HepG2 (cell line): ENCODE measurements around the gene BRSK2. TPM values are rescaled to one million over a fixed set of nuclear protein-coding genes. Genes with fewer than 3 reads are reported as not detected.

ENCODE experiments used
- ATAC-seq: fragments of 200-7000 bp; cut with Tn5 transposase; 3 replicates; pipeline ENCODE4 v1.9.1; 2020; ENCODE audit warnings: mild to moderate bottlenecking, moderate library complexity
- BruUV-seq: library from RNA; stranded (reverse); fragments of 400-500 nt; replicated peaks from 2 replicates; lab custom pipeline; 2021; lab: Mats Ljungman, UMichigan
- CTCF ChIA-PET: fragments of 300-600 bp; formaldehyde crosslinking; extraction: SDS; loops from one replicate; lab custom pipeline; 2021; ENCODE audit warnings: low total read pairs, inconsistent platforms, low intra/inter-chr PET ratio; lab: Yijun Ruan, JAX
- POLR2A ChIA-PET: fragments of 350-600 bp; sonication (Branson Sonifier 250); formaldehyde crosslinking; loops from one replicate; lab custom pipeline; 2020; ENCODE audit warnings: antibody characterized with exemption, inconsistent platforms; lab: Yijun Ruan, JAX
- DNase-seq: peaks from one replicate; pipeline ENCODE4 v3.0.0-alpha.2; 2015; ENCODE audit warnings: low spot score
- FAIRE-seq: peaks from 3 replicates; lab custom pipeline; 2011; peaks lifted over from hg19 to GRCh38; lab: Jason Lieb, UNC
- H2AFZ ChIP-seq: one replicate; pipeline ENCODE4 v1.6.1; 2011; ENCODE audit warnings: low read length, inconsistent platforms
- H3K27ac ChIP-seq: fragments of 300-600 bp; 3 replicates; pipeline ENCODE4 v1.8.0; 2011; ENCODE audit warnings: mixed run types, mild to moderate bottlenecking, mixed read lengths, low read length, inconsistent platforms; ENCODE audit not compliant: insufficient read depth; ENCODE audit errors: extremely low read length
- H3K27me3 ChIP-seq, 2 experiments: fragments of 200-600 bp in 1 of 2; 2 replicates in 1 of 2; 3 replicates in 1 of 2; pipeline versions ENCODE4 v1.6.0 to v1.8.0; 2011; ENCODE audit warnings: low read length in 2 of 2, mild to moderate bottlenecking in 2 of 2, moderate library complexity in 2 of 2, inconsistent platforms in 1 of 2; ENCODE audit not compliant: insufficient read depth in 2 of 2, control insufficient read depth in 1 of 2
- H3K36me3 ChIP-seq, 2 experiments: fragments of 200-600 bp in 1 of 2; replicated peaks in 1 of 2; 2 replicates in 1 of 2; 3 replicates in 1 of 2; pipeline versions ENCODE4 v1.5.1 to v1.8.0; 2011; ENCODE audit warnings: low read length in 2 of 2, inconsistent platforms in 1 of 2; ENCODE audit not compliant: insufficient read depth in 2 of 2, control insufficient read depth in 1 of 2
- H3K4me1 ChIP-seq: 2 replicates; pipeline ENCODE4 v1.5.1; 2012; ENCODE audit warnings: low read length, inconsistent platforms; ENCODE audit not compliant: insufficient read depth
- H3K4me2 ChIP-seq: 2 replicates; pipeline ENCODE4 v1.6.0; 2011; ENCODE audit warnings: low read depth, low read length, inconsistent platforms
- H3K4me3 ChIP-seq, 3 experiments: fragments of 200-600 bp in 1 of 3; sonication (generic), shearing (Covaris generic) in 1 of 3; replicated peaks in 1 of 3; 2 replicates each; pipeline ENCODE4 v1.5.1; 2011 to 2016; ENCODE audit warnings: low read length in 3 of 3, inconsistent platforms in 2 of 3, low read depth in 2 of 3, mild to moderate bottlenecking in 2 of 3, control low read depth in 1 of 3, mixed read lengths in 1 of 3; ENCODE audit not compliant: insufficient read depth in 1 of 3
- H3K79me2 ChIP-seq: one replicate; pipeline ENCODE4 v1.6.1; 2011; ENCODE audit warnings: low read length, inconsistent platforms; ENCODE audit not compliant: insufficient read depth
- H3K9ac ChIP-seq: 2 replicates; pipeline ENCODE4 v1.6.0; 2011; ENCODE audit warnings: mild to moderate bottlenecking, low read depth, low read length, inconsistent platforms; ENCODE audit not compliant: insufficient read depth
- H3K9me3 ChIP-seq: 2 replicates; pipeline ENCODE4 v1.5.1; 2012; ENCODE audit warnings: mild to moderate bottlenecking, low read length
- H4K20me1 ChIP-seq: 2 replicates; pipeline ENCODE4 v1.6.0; 2011; ENCODE audit warnings: inconsistent platforms, mild to moderate bottlenecking, low read length, moderate library complexity; ENCODE audit not compliant: insufficient read depth
- AGO2 ChIP-seq: fragments of 200-400 bp; formaldehyde crosslinking; optimal IDR thresholded peaks from 2 replicates; pipeline ENCODE3; 2017; ENCODE audit warnings: mild to moderate bottlenecking, low read depth, low read length, moderate library complexity
- ZNF460 ChIP-seq: sonication (generic); formaldehyde crosslinking; IDR thresholded peaks from 2 replicates; pipeline ENCODE4 v1.5.1; 2020; ENCODE audit warnings: missing genetic modification reagents, mild to moderate bottlenecking, borderline replicate concordance
- ZNF816 ChIP-seq: sonication (generic); formaldehyde crosslinking; IDR thresholded peaks from 2 replicates; pipeline ENCODE4 v1.8.0; 2022; ENCODE audit warnings: missing genetic modification reagents, mild to moderate bottlenecking, borderline replicate concordance
- WGBS: methylation state at CpG from one replicate; pipeline ENCODE4 v1.1.6; 2017; ENCODE audit warnings: low lambda C conversion rate; 5-methylcytosine and 5-hydroxymethylcytosine counted together
- in situ Hi-C: cut with HindIII; loops from 2 replicates; pipeline ENCODE4 v1.10.0; 2017; ENCODE audit warnings: low pct_unique_long_range_greater_than_20kb; ENCODE audit not compliant: extremely low pct_ligation_motif_present
- intact Hi-C: fragments of 100-400 bp; cut with micrococcal nuclease; formaldehyde crosslinking; loops from one replicate; pipeline ENCODE4 v1.10.0; 2022; ENCODE audit not compliant: unreplicated experiment
- polyA plus RNA-seq, 8 experiments: library from polyadenylated mRNA; depleted of rRNA in 3 of 8; stranded (reverse) in 7 of 8; unstranded in 1 of 8; fragments of >200 nt; fragmentation: Illumina TruSeq in 4 of 8; extraction: Trizol in 4 of 8; gene quantifications; 2 replicates each; pipeline versions ENCODE4 v1.2.1 to v1.2.3, GENCODE V29; 2011 to 2016; ENCODE audit warnings: low read depth in 4 of 8, missing spikeins in 1 of 8, mixed read lengths in 1 of 8; ENCODE audit not compliant: insufficient read depth in 1 of 8
- total RNA-seq, 5 experiments: library from RNA; depleted of rRNA; stranded (reverse); fragments of >200 nt; fragmentation: Illumina TruSeq; extraction: Trizol; gene quantifications; 2 replicates each; pipeline ENCODE4 v1.2.3, GENCODE V29; 2016; ENCODE audit warnings: low read depth in 1 of 5
- TF ChIP-seq, protein P1 (sequence below): sonication (generic); formaldehyde crosslinking; IDR thresholded peaks from 2 replicates; pipeline ENCODE4 v1.4.0; 2020; ENCODE audit warnings: missing genetic modification reagents, borderline replicate concordance
- TF ChIP-seq, protein P2 (sequence below): sonication (generic); formaldehyde crosslinking; IDR thresholded peaks from 2 replicates; pipeline ENCODE4 v1.4.0; 2020; ENCODE audit warnings: missing genetic modification reagents, borderline replicate concordance

Gene BRSK2
- total and polyA plus RNA-seq, 2 of the 13 experiments (the other 11 are each of a cell fraction or from before 2014, with no cell fraction given) = 0.74 to 1.1 TPM

- no peak overlapping the region for H3K9ac ChIP-seq
- H3K9me3 ChIP-seq = no peaks in the 10 kb centered on the region
- no peak overlapping the region for H2AFZ ChIP-seq
- peaks cover 4 to 25% of the 10 kb centered on the region in 2 experiments; a peak in 3 of 5 replicates for H3K27me3 ChIP-seq
- 0 out of 2 replicates have a peak, but pooled peaks cover 3% of the 10 kb centered on the region for H4K20me1 ChIP-seq
- H3K4me2 ChIP-seq = no peak overlapping the region
- FAIRE-seq (no peak), DNase-seq (no peak)
- H3K79me2 ChIP-seq = no peaks in the 10 kb centered on the region
- WGBS = 44% methylated on average over 5 of the region's 44 CpGs
- in situ Hi-C loops (no loop called here), intact Hi-C loops (no loop called here)
- H3K4me3 ChIP-seq = no peak overlapping the region
- H3K4me1 ChIP-seq = no peaks in the 10 kb centered on the region
- BruUV-seq = no TSS peak
- TF ChIP-seq, protein P1, sequence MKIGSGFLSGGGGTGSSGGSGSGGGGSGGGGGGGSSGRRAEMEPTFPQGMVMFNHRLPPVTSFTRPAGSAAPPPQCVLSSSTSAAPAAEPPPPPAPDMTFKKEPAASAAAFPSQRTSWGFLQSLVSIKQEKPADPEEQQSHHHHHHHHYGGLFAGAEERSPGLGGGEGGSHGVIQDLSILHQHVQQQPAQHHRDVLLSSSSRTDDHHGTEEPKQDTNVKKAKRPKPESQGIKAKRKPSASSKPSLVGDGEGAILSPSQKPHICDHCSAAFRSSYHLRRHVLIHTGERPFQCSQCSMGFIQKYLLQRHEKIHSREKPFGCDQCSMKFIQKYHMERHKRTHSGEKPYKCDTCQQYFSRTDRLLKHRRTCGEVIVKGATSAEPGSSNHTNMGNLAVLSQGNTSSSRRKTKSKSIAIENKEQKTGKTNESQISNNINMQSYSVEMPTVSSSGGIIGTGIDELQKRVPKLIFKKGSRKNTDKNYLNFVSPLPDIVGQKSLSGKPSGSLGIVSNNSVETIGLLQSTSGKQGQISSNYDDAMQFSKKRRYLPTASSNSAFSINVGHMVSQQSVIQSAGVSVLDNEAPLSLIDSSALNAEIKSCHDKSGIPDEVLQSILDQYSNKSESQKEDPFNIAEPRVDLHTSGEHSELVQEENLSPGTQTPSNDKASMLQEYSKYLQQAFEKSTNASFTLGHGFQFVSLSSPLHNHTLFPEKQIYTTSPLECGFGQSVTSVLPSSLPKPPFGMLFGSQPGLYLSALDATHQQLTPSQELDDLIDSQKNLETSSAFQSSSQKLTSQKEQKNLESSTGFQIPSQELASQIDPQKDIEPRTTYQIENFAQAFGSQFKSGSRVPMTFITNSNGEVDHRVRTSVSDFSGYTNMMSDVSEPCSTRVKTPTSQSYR = no peak
- TF ChIP-seq AGO2 = peak; percentile 33
- TF ChIP-seq, all 625 proteins: peak for 1
- H3K36me3 ChIP-seq = no peaks in the 10 kb centered on the region
- ChIA-PET POLR2A (no interaction called here), CTCF (no interaction called here)
- no peak overlapping the region for H3K27ac ChIP-seq
- no peak for ATAC-seq
Observed at GRCh38 chr11:1456596-1457325, 67.0 kb downstream of the BRSK2 start.

GRCh38 chr11:1457326-1457680, 67.6 kb downstream of the BRSK2 start:
- FAIRE-seq (no peak), DNase-seq (no peak), ATAC-seq (no peak)
- no peaks in the 10 kb centered on the region for H3K36me3 ChIP-seq
- WGBS = no CpG with 5 or more reads among the region's 13 CpGs
- ChIA-PET CTCF (no interaction called here), POLR2A (no interaction called here)
- no peaks in the 10 kb centered on the region for H3K9me3 ChIP-seq
- H3K27me3 ChIP-seq = peaks cover 4 to 22% of the 10 kb centered on the region in 2 experiments; a peak in 3 of 5 replicates
- H3K9ac ChIP-seq = no peak overlapping the region
- H3K4me1 ChIP-seq = no peaks in the 10 kb centered on the region
- 0 out of 2 replicates have a peak, but pooled peaks cover 3% of the 10 kb centered on the region for H4K20me1 ChIP-seq
- no peak overlapping the region for H3K4me3 ChIP-seq
- no peak overlapping the region for H3K27ac ChIP-seq
- no peak overlapping the region for H2AFZ ChIP-seq
- intact Hi-C loops (no loop called here), in situ Hi-C loops (no loop called here)
- H3K4me2 ChIP-seq = no peak overlapping the region
- no TSS peak for BruUV-seq
- no peaks in the 10 kb centered on the region for H3K79me2 ChIP-seq
- TF ChIP-seq, protein P2, sequence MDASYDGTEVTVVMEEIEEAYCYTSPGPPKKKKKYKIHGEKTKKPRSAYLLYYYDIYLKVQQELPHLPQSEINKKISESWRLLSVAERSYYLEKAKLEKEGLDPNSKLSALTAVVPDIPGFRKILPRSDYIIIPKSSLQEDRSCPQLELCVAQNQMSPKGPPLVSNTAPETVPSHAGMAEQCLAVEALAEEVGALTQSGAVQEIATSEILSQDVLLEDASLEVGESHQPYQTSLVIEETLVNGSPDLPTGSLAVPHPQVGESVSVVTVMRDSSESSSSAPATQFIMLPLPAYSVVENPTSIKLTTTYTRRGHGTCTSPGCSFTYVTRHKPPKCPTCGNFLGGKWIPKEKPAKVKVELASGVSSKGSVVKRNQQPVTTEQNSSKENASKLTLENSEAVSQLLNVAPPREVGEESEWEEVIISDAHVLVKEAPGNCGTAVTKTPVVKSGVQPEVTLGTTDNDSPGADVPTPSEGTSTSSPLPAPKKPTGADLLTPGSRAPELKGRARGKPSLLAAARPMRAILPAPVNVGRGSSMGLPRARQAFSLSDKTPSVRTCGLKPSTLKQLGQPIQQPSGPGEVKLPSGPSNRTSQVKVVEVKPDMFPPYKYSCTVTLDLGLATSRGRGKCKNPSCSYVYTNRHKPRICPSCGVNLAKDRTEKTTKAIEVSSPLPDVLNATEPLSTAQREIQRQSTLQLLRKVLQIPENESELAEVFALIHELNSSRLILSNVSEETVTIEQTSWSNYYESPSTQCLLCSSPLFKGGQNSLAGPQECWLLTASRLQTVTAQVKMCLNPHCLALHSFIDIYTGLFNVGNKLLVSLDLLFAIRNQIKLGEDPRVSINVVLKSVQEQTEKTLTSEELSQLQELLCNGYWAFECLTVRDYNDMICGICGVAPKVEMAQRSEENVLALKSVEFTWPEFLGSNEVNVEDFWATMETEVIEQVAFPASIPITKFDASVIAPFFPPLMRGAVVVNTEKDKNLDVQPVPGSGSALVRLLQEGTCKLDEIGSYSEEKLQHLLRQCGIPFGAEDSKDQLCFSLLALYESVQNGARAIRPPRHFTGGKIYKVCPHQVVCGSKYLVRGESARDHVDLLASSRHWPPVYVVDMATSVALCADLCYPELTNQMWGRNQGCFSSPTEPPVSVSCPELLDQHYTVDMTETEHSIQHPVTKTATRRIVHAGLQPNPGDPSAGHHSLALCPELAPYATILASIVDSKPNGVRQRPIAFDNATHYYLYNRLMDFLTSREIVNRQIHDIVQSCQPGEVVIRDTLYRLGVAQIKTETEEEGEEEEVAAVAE (CRISPR knock-in tag) = no peak
- TF ChIP-seq ZNF460 (CRISPR knock-in tag) = no peak
- no peak for TF ChIP-seq ZNF816 (CRISPR knock-in tag)
